HG03439 (cell line): ENCODE data around the gene CAND2.

ENCODE experiments used
- ATAC-seq: cut with Tn5 transposase; IDR thresholded peaks from one replicate; pipeline ENCODE4 v1.9.1; 2021; ENCODE audit warnings: mild to moderate bottlenecking, moderate library complexity; ENCODE audit not compliant: unreplicated experiment

The CAND2 gene

GRCh38 chr3:12796171-12797123 is at the start of gene CAND2:
Gene CAND2 (plus strand): TSS chr3:12796680. CDS start chr3:12796721, 41 bp downstream.
- ATAC-seq: no peak

GRCh38 chr3:12748477-12748876 is 48.0 kb upstream of the CAND2 start:
- ATAC-seq: no peak

GRCh38 chr3:12750223-12750622 is 46.3 kb upstream of the CAND2 start:
- ATAC-seq: no peak

DNA sequence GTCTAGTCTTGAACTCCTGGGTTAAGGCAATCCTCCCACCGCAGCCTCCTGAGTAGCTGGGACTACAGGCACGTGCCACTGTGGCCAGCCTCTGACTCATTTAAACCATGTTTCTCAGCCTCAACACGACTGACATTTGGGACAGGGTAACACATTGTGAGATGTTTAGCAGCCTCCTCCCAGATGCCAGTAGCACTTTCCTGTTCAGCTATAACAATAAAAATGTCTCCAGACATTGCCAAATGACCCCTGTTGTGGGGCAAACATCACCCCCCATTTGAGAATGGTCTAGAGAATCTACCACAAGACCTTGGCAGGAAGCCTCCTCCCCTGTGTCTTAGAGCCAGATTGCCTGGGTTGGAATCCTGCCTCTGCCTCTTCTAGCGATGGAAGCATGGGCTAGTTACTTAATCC is 45.8 kb upstream of the CAND2 start:
- ATAC-seq: peak; percentile 40

DNA sequence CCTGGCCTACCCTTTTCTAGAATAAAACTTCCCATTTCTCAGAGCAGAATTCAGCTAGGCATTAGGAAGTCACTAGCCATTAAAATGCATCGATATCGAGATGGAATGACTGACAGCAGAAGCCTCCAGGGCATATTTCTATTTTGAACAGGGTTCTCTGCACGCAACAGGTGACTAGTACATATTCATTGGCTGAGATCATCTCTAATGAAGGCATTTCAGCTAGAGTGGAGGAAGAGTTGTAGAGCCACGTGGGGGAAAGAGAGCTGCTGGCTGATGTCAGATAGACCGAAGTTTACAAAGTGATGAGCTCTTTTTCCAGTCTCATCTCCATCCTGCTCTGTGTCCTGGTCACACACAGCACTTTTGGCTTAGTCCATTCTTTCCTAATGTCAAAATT is 44.9 kb upstream of the CAND2 start:
- ATAC-seq: no peak

- ATAC-seq: no peak
Observed at GRCh38 chr3:12752102-12752501, 44.4 kb upstream of the CAND2 start.

DNA sequence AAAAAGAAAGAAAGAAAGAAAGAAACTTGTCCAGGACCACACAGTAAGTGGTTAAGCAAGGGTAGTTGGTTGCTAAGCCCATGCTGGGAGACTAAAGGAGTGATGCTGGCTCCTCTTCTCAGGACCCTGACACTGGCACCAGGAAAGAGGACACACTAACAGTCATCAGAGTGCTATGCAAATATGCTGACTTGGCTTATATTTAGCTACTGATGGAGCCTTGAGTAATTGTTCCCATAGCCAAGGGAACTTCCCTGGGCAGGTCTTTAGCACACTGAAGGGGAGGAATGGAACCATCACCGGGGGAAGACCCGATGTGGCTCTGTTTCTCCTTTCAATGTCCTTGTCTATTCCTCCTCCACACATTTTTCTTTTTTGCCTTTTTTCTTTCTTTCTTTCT is 43.7 kb upstream of the CAND2 start:
- ATAC-seq: no peak

DNA sequence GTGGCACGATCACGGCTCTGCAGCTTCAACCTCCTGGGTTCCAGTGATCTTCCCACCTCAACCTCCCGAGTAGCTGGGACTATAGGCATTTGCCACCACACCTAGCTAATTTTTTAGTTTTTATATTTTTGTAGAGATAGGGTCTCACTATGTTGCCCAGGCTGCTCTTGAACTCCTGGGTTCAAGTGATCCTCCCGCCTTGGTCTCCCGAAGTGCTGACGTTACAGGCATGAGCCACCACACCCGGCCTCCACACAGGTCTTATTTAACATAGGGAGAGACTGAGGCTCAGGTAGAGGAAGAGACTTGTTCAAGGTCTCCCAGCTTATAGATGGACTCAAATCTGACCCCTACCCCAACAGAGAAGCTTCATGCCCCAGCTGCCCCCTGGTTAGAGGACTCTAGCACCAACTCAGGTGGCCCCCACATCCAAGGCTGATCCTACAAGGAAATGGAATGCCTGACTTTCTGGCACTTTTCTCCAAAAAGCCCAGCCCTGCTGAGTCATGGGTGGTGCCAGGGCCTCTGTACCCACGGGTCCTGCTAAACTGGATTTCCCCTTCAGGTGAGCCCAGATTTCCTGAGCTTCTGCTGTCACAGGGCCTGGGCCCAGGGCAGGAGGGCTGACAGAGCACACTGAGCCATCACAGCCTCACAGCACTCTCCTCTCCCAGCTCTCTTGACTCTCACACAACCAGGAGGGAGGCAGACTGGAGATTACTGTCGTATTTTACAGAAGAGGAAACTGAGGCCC is 43.0 kb upstream of the CAND2 start:
- ATAC-seq: no peak

DNA sequence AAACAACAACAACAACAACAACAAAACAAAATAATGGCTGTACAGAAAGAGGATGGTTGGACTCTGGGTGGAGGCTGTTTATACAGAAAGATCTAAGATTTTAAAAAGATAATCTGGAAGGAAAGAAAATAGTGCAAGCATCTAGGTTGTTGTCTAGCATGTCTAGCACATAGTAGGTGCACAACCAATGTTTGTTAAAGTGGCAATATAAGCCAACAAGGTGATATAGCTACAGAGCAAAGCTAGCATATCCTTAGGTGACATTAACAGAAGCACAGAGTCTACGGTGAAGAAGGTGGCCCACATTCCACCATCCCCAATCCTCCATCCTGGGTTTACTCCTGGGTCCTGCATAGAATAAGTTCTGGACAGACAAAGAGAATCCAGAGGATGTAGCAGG is 42.2 kb upstream of the CAND2 start:
- ATAC-seq: no peak

DNA sequence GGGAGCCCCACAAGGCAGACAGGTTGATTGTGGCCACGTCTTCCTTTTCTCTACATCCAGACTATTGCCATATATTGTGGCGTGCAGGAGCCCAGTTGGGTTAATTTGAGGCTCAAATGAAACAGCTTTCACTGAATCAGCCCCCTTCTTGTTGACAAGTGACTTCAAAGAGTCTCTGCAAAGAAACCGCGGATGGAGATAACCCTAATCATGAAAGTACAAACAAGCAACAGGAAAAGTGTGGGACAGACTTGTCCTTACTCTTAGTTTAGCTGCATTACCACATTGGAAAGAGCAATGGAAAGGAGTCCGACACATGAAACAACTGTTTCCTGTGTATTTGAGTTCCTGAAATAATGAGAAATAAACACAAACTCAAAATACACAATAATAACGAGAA is 40.7 kb upstream of the CAND2 start:
- no peak for ATAC-seq

GRCh38 chr3:12756175-12756574 is 40.3 kb upstream of the CAND2 start:
- no peak for ATAC-seq

DNA sequence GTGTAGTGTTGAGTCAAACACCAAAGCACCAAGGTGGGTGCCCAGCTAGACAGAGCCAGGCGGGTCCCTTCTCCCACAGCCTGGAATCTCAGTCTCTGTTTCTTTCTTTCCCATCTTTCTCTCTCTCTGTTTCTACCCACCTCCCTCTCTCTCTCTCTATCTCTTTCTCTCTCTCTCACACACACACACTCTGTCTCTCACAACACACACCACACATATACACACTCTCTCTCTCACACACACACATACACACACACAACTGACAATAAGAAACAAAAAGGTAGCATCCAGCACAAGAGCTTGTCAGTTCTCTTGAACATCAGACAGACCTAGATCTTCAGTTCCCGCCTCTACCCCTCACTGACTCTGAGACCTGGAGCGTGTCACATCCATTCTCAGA is 39.8 kb upstream of the CAND2 start:
- ATAC-seq: no peak

DNA sequence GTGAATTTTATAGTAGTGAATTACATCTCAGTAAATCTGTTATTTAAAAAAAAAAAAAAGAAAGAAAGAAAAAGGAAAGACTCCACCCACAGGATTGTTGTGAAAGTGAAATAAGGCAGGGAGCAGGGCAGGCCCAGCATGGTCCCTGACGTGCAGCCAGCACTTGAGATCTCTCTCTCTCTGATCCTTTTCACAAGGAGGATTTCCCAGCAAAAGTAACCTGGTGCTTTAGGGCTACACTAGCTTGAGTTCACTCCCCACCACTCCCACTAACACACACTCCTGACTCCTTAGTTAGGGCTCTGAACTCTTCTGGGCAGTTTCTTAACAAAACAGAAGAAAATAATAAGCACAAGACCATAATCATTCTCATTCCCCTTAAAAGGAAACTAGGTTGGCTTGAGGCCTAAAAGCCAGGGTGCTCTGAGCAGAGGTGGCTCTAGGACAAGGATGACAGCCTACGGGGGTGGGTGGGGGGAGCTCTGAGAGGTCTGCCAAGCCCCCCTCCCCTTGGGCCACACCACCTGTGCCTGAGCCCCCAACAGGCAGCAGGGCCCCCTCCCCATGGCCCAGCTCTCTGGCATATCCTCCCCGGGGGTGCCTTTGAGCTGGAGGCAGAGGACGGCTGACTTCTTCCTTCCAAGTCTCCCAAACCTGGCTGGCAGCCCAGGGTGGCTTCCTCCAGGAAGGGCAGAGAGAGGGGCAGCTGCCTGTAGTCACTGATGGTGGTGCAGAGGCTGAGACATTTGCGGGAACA is 38.3 kb upstream of the CAND2 start:
- ATAC-seq: no peak

DNA sequence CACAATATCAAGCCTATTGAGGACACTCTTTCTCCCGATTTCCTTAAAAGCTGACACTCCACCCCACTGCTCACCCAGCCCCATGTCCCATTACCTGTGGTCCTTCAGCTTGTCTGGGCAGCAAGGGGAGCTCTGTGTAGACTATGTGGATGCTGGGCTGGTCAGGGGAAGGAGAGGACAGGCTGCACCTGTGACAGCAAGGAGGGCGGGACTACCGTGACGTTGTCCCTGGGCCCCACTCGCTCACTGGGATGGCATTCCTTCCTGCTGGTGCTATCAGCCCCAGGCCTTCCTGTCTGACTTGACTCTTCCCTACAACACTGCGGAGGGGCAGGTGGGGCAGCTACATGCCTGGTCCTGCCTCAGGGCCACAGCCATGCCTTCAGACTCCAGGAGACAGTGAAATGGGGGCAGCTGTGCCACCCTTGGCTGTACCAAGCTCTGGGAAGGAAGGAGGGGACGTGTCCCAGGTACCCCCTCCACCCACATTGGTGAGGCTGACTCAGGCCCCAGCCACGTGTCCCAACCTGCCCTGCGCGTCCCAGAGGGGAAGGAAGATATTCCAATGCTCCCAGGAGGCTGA is 37.3 kb upstream of the CAND2 start, which contains the start of gene TMEM40:
TMEM40 (minus strand) TSS at position 163 of the 583 bp plus-strand sequence. CDS start 9,427 bp downstream, outside the sequence.
- no peak for ATAC-seq

GRCh38 chr3:12759693-12760565 is 36.6 kb upstream of the CAND2 start:
- no peak for ATAC-seq

GRCh38 chr3:12764171-12764776 is 32.2 kb upstream of the CAND2 start:
- ATAC-seq: no peak

DNA sequence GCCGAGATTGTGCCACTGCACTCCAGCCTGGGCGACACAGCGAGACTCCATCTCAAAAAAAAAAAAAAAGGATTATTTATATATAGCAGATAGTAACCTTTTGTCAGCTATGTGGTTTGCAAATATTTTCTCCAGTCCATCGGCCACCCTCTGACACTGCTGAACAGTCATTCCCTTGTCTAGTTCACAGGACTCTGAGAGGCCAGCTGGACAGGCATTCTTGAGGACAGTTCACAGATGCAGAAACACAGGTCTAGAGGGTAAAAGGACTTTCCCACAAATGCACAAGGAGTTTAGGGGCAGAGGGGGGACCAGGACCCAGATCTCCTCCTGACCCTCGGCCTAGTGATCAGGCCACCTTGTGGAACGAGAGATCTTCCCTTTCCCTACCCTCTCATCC is 29.9 kb upstream of the CAND2 start:
- no peak for ATAC-seq

DNA sequence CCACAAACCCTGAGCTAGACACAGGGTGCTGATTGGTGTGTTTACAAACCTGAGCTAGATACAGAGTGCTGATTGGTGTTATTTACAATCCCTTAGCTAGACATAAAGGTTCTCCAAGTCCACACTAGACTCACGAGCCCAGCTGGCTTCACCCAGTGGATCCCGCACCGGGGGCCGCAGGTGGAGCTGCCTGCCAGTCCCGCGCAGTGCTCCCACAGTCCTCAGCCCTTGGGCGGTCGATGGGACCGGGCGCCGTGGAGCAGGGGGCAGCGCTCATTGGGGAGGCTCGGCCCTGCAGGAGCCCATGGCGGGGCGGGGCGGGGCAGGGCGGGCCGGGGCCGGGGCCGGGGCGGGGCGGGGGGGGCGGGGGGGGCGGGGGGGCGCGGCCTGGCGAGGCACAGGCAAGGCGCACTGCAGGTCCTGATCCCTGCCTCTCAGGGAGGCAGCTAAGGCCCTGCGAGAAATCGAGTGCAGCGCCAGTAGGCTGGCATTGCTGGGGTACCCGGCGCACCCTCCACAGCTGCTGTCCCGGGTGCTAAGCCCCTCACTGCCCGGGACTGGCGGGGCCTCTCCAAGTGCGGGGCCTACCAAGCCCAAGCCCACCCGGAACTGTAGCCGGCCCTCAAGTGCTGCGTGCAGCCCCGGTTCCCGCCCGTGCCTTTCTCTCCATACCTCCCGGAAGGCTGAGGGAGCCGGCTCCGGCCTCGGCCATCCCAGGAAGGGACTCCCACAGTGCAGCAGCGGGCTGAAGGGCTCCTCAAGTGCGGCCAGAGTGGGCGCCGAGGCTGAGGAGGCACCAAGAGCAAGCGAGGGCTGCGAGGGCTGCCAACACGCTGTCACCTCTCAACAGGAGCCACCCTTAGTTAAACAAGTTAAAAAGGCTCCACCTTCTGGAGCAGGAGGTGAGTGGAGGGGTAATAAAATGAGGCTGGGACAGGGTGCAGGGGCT is 27.6 kb upstream of the CAND2 start:
- no peak for ATAC-seq
